GM12878 (cell line): ENCODE results near the gene TGFBR3. TPM values are rescaled to one million over a fixed set of nuclear protein-coding genes. Genes with fewer than 3 reads are reported as not detected.

Experiments used
- ATAC-seq: fragments of 200-7000 bp; cut with Tn5 transposase; 3 replicates; pipeline ENCODE4 v1.9.1; 2020; ENCODE audit warnings: mild to moderate bottlenecking, moderate library complexity
- BruUV-seq: library from RNA; stranded (reverse); fragments of 400-500 nt; replicated peaks from 2 replicates; lab custom pipeline; 2021; lab: Mats Ljungman, UMichigan
- CTCF ChIA-PET: fragments of 300-600 bp; sonication (Branson Sonifier 250); formaldehyde crosslinking; extraction: SDS; loops from one replicate; lab custom pipeline; 2021; ENCODE audit warnings: inconsistent platforms; lab: Yijun Ruan, JAX
- POLR2A ChIA-PET: fragments of 350-600 bp; formaldehyde crosslinking; extraction: SDS; loops from one replicate; lab custom pipeline; 2021; ENCODE audit warnings: inconsistent platforms; lab: Charles Lee
- RAD21 ChIA-PET: fragments of 300-600 bp; sonication (Branson Sonifier 250); formaldehyde crosslinking; loops from one replicate; lab custom pipeline; 2023; ENCODE audit warnings: antibody characterized with exemption; ENCODE audit not compliant: unreplicated experiment; lab: Charles Lee
- SMC1A ChIA-PET: fragments of 300-600 bp; sonication (Branson Sonifier 250); formaldehyde crosslinking; loops from one replicate; lab custom pipeline; 2023; ENCODE audit not compliant: unreplicated experiment, uncharacterized antibody; lab: Charles Lee
- DNase-seq: peaks from one replicate; pipeline ENCODE4 v3.0.0-alpha.2; 2011; ENCODE audit warnings: low read depth, low spot score
- FAIRE-seq: peaks from 3 replicates; lab custom pipeline; 2011; peaks lifted over from hg19 to GRCh38; lab: Jason Lieb, UNC
- H2AFZ ChIP-seq: 2 replicates; pipeline ENCODE4 v1.6.0; 2011; ENCODE audit warnings: low read depth, low read length, control low read depth; ENCODE audit not compliant: control insufficient read depth
- H3K27ac ChIP-seq: 2 replicates; pipeline ENCODE4 v1.5.1; 2011; ENCODE audit warnings: control low read depth; ENCODE audit not compliant: control insufficient read depth, insufficient read depth
- H3K27me3 ChIP-seq, 2 experiments: replicated peaks in 1 of 2; 2 replicates each; pipeline versions ENCODE4 v1.6.0 to v1.6.1; 2011; ENCODE audit warnings: low read length in 1 of 2; ENCODE audit not compliant: control insufficient read depth in 2 of 2, insufficient read depth in 2 of 2
- H3K36me3 ChIP-seq, 2 experiments: 2 replicates each; pipeline ENCODE4 v1.5.1; 2011; ENCODE audit warnings: low read length in 1 of 2; ENCODE audit not compliant: control insufficient read depth in 2 of 2, insufficient read depth in 2 of 2
- H3K4me1 ChIP-seq: 2 replicates; pipeline ENCODE4 v1.6.1; 2011; ENCODE audit warnings: mild to moderate bottlenecking, low read length, moderate library complexity, mixed read lengths; ENCODE audit not compliant: control insufficient read depth, insufficient read depth
- H3K4me2 ChIP-seq: 2 replicates; pipeline ENCODE4 v1.6.0; 2011; ENCODE audit warnings: control low read depth; ENCODE audit not compliant: control insufficient read depth, insufficient read depth
- H3K4me3 ChIP-seq: fragments of 200-600 bp; sonication (generic); 2 replicates; pipeline ENCODE4 v1.5.1; 2016
- H3K79me2 ChIP-seq: 2 replicates; pipeline ENCODE4 v1.6.0; 2011; ENCODE audit warnings: low read length; ENCODE audit not compliant: control insufficient read depth, insufficient read depth
- H3K9ac ChIP-seq: 2 replicates; pipeline ENCODE4 v1.8.0; 2011; ENCODE audit warnings: low read length, control low read depth, mixed read lengths; ENCODE audit not compliant: control insufficient read depth, insufficient read depth
- H3K9me3 ChIP-seq: replicated peaks from 3 replicates; pipeline ENCODE4 v1.5.1; 2011; ENCODE audit warnings: mild to moderate bottlenecking, low read length; ENCODE audit not compliant: control insufficient read depth, insufficient read depth
- H4K20me1 ChIP-seq: 2 replicates; pipeline ENCODE4 v1.6.0; 2011; ENCODE audit not compliant: control insufficient read depth, insufficient read depth
- ESRRA ChIP-seq: IDR thresholded peaks from 2 replicates; pipeline ENCODE4 v1.6.1; 2012; ENCODE audit warnings: mild to moderate bottlenecking, low read length, improper control_type of control experiment
- HDGF ChIP-seq: fragments of 450-650 bp; IDR thresholded peaks from 2 replicates; pipeline ENCODE4 v1.6.1; 2016; ENCODE audit warnings: antibody characterized with exemption
- IKZF1 ChIP-seq: fragments of 450-650 bp; conservative IDR thresholded peaks from 2 replicates; pipeline ENCODE4 v1.6.1; 2017; ENCODE audit warnings: antibody characterized with exemption, mild to moderate bottlenecking
- IKZF2 ChIP-seq, 2 experiments: fragments of 450-650 bp; IDR thresholded peaks; 2 replicates each; pipeline ENCODE4 v1.6.1; 2017; ENCODE audit warnings: mild to moderate bottlenecking in 2 of 2, moderate library complexity in 2 of 2
- KLF5 ChIP-seq: fragments of 450-650 bp; IDR thresholded peaks from 2 replicates; pipeline ENCODE4 v1.6.1; 2014; ENCODE audit warnings: mild to moderate bottlenecking; ENCODE audit not compliant: partially characterized antibody
- NR2C1 ChIP-seq: fragments of 450-650 bp; IDR thresholded peaks from 2 replicates; pipeline ENCODE4 v1.6.1; 2017; ENCODE audit warnings: antibody characterized with exemption, mild to moderate bottlenecking, moderate library complexity
- POU2F2 ChIP-seq: IDR thresholded peaks from 3 replicates; pipeline ENCODE4 v1.6.1; 2011; ENCODE audit warnings: low read depth, mild to moderate bottlenecking, low read length, borderline replicate concordance
- SUZ12 ChIP-seq: fragments of 200-600 bp; sonication (generic); IDR thresholded peaks from one replicate; pipeline ENCODE4 v1.6.1; 2018; ENCODE audit warnings: antibody characterized with exemption, mild to moderate bottlenecking; ENCODE audit not compliant: unreplicated experiment
- TARDBP ChIP-seq: IDR thresholded peaks from 2 replicates; pipeline ENCODE4 v1.6.1; 2016; ENCODE audit warnings: borderline replicate concordance
- WGBS: methylation state at CpG from one replicate; pipeline ENCODE4 v1.1.6; 2016; ENCODE audit warnings: low lambda C conversion rate; ENCODE audit not compliant: insufficient replicate concordance, insufficient coverage; ENCODE audit errors: missing lambda C conversion rate; 5-methylcytosine and 5-hydroxymethylcytosine counted together
- in situ Hi-C: fragments of 300-500 bp; cut with MboI; formaldehyde crosslinking; loops from 9 replicates; pipeline ENCODE4 v1.14.3; 2018; ENCODE audit warnings: mixed read lengths
- intact Hi-C: fragments of 100-400 bp; cut with micrococcal nuclease; formaldehyde crosslinking; loops from one replicate; pipeline ENCODE4 v1.14.2; 2022; ENCODE audit not compliant: unreplicated experiment
- polyA plus RNA-seq, 11 experiments: library from polyadenylated mRNA; depleted of rRNA in 4 of 11; unstranded in 6 of 11; stranded (reverse) in 5 of 11; fragments of >200 nt; fragmentation: Nextera tagmentation in 4 of 11; fragmentation: Illumina TruSeq in 1 of 11; extraction: Ambion mirVana in 4 of 11; extraction: Trizol in 1 of 11; gene quantifications; 1 replicate in 1 of 11; 2 replicates in 10 of 11; pipeline versions ENCODE4 v1.2.1 to v1.2.3, GENCODE V29; 2011 to 2016; ENCODE audit warnings: inconsistent platforms in 2 of 11, missing spikeins in 2 of 11, low read depth in 1 of 11
- total RNA-seq, 4 experiments: library from RNA; depleted of rRNA in 3 of 4; stranded (reverse); fragments of >200 nt in 3 of 4; fragmentation: Illumina TruSeq in 1 of 4; extraction: Trizol in 1 of 4; gene quantifications; 2 replicates each; pipeline versions ENCODE4 v1.2.1 to v1.2.3, GENCODE V29; 2013 to 2021
- TF ChIP-seq, protein P1 (sequence below): IDR thresholded peaks from 2 replicates; pipeline ENCODE4 v1.6.1; 2012; ENCODE audit warnings: low read depth, low read length, improper control_type of control experiment
- TF ChIP-seq, protein P2 (sequence below): IDR thresholded peaks from 2 replicates; pipeline ENCODE4 v1.6.1; 2011; ENCODE audit warnings: low read depth, mild to moderate bottlenecking, low read length, moderate library complexity, borderline replicate concordance; ENCODE audit errors: extremely low read depth
- TF ChIP-seq, protein P3 (sequence below): fragments of 450-650 bp; formaldehyde crosslinking; IDR thresholded peaks from 2 replicates; pipeline ENCODE4 v1.4.0; 2020; ENCODE audit warnings: mild to moderate bottlenecking, moderate library complexity
- TF ChIP-seq, protein P4 (sequence below): fragments of 150-350 bp; IDR thresholded peaks from 2 replicates; pipeline ENCODE4 v1.6.1; 2014; ENCODE audit warnings: mild to moderate bottlenecking, low read depth, low read length
- TF ChIP-seq, protein P5 (sequence below): IDR thresholded peaks from 2 replicates; pipeline ENCODE4 v1.6.1; 2012; ENCODE audit warnings: low read length, inconsistent platforms

TGFBR3 gene
- total and polyA plus RNA-seq, 10 of the 15 experiments (the other 5 are each of a cell fraction or from before 2014, with no cell fraction given) = 2.7 to 16.5 (median 12.6) TPM

DNA sequence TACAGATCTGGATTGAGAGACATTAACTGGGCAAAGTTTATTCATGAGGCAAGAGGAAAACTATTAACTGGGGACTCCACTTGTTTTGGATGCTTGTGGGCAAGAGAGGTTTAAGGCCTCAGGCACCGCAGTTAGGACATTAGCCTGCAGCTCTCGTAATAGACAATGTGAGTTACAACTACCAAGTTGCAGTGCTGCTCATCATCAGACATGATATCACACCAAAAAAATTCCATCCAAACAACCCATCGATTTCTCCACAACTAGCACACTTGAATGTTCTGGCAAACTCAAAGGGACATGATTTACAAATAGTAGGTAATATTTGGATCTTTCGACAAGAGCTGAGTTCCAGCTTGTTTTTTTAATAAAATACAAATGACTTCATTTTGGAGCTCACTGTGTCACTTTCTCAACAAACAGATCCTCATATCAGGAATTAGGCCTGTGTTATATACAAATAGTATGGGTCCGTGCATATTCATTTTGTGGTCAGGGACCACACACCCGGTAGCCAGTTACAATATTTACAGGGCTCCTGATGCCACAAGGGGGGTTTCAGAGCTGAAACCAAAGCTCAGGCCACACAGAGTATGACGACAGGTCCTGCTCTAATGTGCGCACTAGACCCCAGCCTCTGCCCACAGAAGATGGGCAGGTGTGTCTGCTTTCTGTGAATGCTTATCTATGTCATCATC, 128.0 kb downstream of the TGFBR3 start:
- Histone ChIP-seq H3K4me3 (no peak overlapping the region), H3K9ac (no peak overlapping the region), H4K20me1 (no peaks in the 10 kb centered on the region), H3K27ac (no peak overlapping the region), H3K79me2 (no peaks in the 10 kb centered on the region), H3K9me3 (no peaks in the 10 kb centered on the region), H3K27me3 (no peaks in the 10 kb centered on the region), H3K36me3 (no peaks in the 10 kb centered on the region), H3K4me2 (no peak overlapping the region), H2AFZ (no peak overlapping the region), H3K4me1 (peaks cover 14% of the 10 kb centered on the region)
- POLR2A ChIA-PET = no interaction called here
- FAIRE-seq (no peak), DNase-seq (no peak), ATAC-seq (no peak)
- no TSS peak for BruUV-seq
- intact Hi-C loops (no loop called here), in situ Hi-C loops (no loop called here)
- RAD21 ChIA-PET = no interaction called here
- SMC1A ChIA-PET = interaction anchor here (1.1 kb wide), 1 partner anchor 23 kb away, joined by 3 read pairs; no protein-coding TSS in a partner anchor
- CTCF ChIA-PET = interaction anchor here (1.8 kb wide), 1 partner anchor 232 kb away, joined by 3 read pairs; no protein-coding TSS in a partner anchor
- 91% methylated on average over 8 of the region's 8 CpGs for WGBS
- TF ChIP-seq NR2C1 = no peak
- TF ChIP-seq, protein P1, sequence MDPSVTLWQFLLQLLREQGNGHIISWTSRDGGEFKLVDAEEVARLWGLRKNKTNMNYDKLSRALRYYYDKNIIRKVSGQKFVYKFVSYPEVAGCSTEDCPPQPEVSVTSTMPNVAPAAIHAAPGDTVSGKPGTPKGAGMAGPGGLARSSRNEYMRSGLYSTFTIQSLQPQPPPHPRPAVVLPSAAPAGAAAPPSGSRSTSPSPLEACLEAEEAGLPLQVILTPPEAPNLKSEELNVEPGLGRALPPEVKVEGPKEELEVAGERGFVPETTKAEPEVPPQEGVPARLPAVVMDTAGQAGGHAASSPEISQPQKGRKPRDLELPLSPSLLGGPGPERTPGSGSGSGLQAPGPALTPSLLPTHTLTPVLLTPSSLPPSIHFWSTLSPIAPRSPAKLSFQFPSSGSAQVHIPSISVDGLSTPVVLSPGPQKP = no peak
- TF ChIP-seq, protein P2, sequence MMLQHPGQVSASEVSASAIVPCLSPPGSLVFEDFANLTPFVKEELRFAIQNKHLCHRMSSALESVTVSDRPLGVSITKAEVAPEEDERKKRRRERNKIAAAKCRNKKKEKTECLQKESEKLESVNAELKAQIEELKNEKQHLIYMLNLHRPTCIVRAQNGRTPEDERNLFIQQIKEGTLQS = no peak
- TF ChIP-seq IKZF1 = no peak
- no peak for TF ChIP-seq TARDBP
- no peak for TF ChIP-seq IKZF2 (IDR thresholded peaks at IDR 0.05)
- TF ChIP-seq HDGF = no peak
- no peak for TF ChIP-seq ESRRA
- TF ChIP-seq KLF5 = no peak
- TF ChIP-seq POU2F2 = no peak
- TF ChIP-seq, protein P3, sequence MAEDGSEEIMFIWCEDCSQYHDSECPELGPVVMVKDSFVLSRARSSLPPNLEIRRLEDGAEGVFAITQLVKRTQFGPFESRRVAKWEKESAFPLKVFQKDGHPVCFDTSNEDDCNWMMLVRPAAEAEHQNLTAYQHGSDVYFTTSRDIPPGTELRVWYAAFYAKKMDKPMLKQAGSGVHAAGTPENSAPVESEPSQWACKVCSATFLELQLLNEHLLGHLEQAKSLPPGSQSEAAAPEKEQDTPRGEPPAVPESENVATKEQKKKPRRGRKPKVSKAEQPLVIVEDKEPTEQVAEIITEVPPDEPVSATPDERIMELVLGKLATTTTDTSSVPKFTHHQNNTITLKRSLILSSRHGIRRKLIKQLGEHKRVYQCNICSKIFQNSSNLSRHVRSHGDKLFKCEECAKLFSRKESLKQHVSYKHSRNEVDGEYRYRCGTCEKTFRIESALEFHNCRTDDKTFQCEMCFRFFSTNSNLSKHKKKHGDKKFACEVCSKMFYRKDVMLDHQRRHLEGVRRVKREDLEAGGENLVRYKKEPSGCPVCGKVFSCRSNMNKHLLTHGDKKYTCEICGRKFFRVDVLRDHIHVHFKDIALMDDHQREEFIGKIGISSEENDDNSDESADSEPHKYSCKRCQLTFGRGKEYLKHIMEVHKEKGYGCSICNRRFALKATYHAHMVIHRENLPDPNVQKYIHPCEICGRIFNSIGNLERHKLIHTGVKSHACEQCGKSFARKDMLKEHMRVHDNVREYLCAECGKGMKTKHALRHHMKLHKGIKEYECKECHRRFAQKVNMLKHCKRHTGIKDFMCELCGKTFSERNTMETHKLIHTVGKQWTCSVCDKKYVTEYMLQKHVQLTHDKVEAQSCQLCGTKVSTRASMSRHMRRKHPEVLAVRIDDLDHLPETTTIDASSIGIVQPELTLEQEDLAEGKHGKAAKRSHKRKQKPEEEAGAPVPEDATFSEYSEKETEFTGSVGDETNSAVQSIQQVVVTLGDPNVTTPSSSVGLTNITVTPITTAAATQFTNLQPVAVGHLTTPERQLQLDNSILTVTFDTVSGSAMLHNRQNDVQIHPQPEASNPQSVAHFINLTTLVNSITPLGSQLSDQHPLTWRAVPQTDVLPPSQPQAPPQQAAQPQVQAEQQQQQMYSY (CRISPR knock-in tag) = no peak
- TF ChIP-seq, protein P4, sequence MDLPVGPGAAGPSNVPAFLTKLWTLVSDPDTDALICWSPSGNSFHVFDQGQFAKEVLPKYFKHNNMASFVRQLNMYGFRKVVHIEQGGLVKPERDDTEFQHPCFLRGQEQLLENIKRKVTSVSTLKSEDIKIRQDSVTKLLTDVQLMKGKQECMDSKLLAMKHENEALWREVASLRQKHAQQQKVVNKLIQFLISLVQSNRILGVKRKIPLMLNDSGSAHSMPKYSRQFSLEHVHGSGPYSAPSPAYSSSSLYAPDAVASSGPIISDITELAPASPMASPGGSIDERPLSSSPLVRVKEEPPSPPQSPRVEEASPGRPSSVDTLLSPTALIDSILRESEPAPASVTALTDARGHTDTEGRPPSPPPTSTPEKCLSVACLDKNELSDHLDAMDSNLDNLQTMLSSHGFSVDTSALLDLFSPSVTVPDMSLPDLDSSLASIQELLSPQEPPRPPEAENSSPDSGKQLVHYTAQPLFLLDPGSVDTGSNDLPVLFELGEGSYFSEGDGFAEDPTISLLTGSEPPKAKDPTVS = no peak
- TF ChIP-seq SUZ12 = no peak
- TF ChIP-seq, protein P5, sequence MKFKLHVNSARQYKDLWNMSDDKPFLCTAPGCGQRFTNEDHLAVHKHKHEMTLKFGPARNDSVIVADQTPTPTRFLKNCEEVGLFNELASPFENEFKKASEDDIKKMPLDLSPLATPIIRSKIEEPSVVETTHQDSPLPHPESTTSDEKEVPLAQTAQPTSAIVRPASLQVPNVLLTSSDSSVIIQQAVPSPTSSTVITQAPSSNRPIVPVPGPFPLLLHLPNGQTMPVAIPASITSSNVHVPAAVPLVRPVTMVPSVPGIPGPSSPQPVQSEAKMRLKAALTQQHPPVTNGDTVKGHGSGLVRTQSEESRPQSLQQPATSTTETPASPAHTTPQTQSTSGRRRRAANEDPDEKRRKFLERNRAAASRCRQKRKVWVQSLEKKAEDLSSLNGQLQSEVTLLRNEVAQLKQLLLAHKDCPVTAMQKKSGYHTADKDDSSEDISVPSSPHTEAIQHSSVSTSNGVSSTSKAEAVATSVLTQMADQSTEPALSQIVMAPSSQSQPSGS = no peak
